A549 (cell line): ENCODE results near the gene PPM1J. TPM values are rescaled to one million over a fixed set of nuclear protein-coding genes. Genes with fewer than 3 reads are reported as not detected.

Source experiments
- ATAC-seq, 2 experiments: fragments of 200-7000 bp in 1 of 2; fragments of >200 bp in 1 of 2; cut with Nextera tagmentation in 1 of 2; cut with Tn5 transposase in 1 of 2; 3 replicates each; pipeline versions ENCODE4 v1.8.0 to v1.9.1; 2018 to 2020; ENCODE audit warnings: mild to moderate bottlenecking in 1 of 2, moderate library complexity in 1 of 2
- CTCF ChIA-PET: fragments of 300-600 bp; sonication (Branson Sonifier 250); formaldehyde crosslinking; extraction: SDS; loops from one replicate; lab custom pipeline; 2021; ENCODE audit warnings: antibody characterized with exemption, inconsistent platforms; lab: Yijun Ruan, JAX
- POLR2A ChIA-PET: fragments of 350-600 bp; formaldehyde crosslinking; extraction: SDS; loops from one replicate; lab custom pipeline; 2021; ENCODE audit warnings: antibody characterized with exemption, inconsistent platforms; lab: Yijun Ruan, JAX
- DNase-seq, 2 experiments: peaks; one replicate each; pipeline versions ENCODE4 v3.0.0 to v3.0.0-alpha.2; 2011 to 2016; ENCODE audit warnings: low read depth in 1 of 2, low spot score in 1 of 2
- FAIRE-seq: peaks from 2 replicates; lab custom pipeline; 2011; peaks lifted over from hg19 to GRCh38; lab: Jason Lieb, UNC
- H3K27ac ChIP-seq, 2 experiments: fragments of >200 bp; sonication (Bioruptor Twin); formaldehyde crosslinking; 3 replicates each; pipeline ENCODE4 v1.5.1; 2016 to 2017
- H3K4me1 ChIP-seq: fragments of >200 bp; sonication (Bioruptor Twin); formaldehyde crosslinking; 3 replicates; pipeline ENCODE4 v1.6.1; 2016
- H3K4me2 ChIP-seq: fragments of >200 bp; sonication (Bioruptor Twin); formaldehyde crosslinking; 3 replicates; pipeline ENCODE4 v1.6.1; 2016
- H3K4me3 ChIP-seq: fragments of >200 bp; sonication (Bioruptor Twin); formaldehyde crosslinking; 3 replicates; pipeline ENCODE4 v1.5.1; 2016
- H3K9me3 ChIP-seq: fragments of >200 bp; sonication (Bioruptor Twin); formaldehyde crosslinking; 3 replicates; pipeline ENCODE4 v1.6.1; 2016
- CTCF ChIP-seq: fragments of >200 bp; sonication (Bioruptor Twin); formaldehyde crosslinking; IDR thresholded peaks from 3 replicates; pipeline ENCODE4 v1.5.1; 2016
- EHF ChIP-seq: fragments of 250-450 bp; sonication (Bioruptor Pico); IDR thresholded peaks from 2 replicates; pipeline ENCODE4 v1.5.0; 2020; ENCODE audit warnings: mild to moderate bottlenecking
- FOSL2 ChIP-seq, 2 experiments: fragments of 450-650 bp in 1 of 2; fragments of >200 bp in 1 of 2; sonication (Bioruptor Twin) in 1 of 2; formaldehyde crosslinking; IDR thresholded peaks; 2 replicates each; pipeline versions ENCODE4 v1.5.0 to v1.6.1; 2016 to 2020; ENCODE audit warnings: mild to moderate bottlenecking in 1 of 2, moderate library complexity in 1 of 2
- HMGXB4 ChIP-seq: fragments of 250-450 bp; sonication (Bioruptor Pico); IDR thresholded peaks from 2 replicates; pipeline ENCODE4 v1.5.0; 2021; ENCODE audit warnings: mild to moderate bottlenecking, moderate library complexity, borderline replicate concordance
- MAFK ChIP-seq: fragments of 450-650 bp; IDR thresholded peaks from 2 replicates; pipeline ENCODE4 v1.6.1; 2014; ENCODE audit not compliant: partially characterized antibody
- POLR2A ChIP-seq: IDR thresholded peaks from 2 replicates; pipeline ENCODE4 v1.6.1; 2012; ENCODE audit warnings: mild to moderate bottlenecking, low read length
- POLR2AphosphoS2 ChIP-seq: conservative IDR thresholded peaks from 2 replicates; pipeline ENCODE4 v1.6.1; 2012; ENCODE audit warnings: low read length, improper control_type of control experiment, inconsistent platforms
- RAD21 ChIP-seq, 2 experiments: fragments of >200 bp in 1 of 2; sonication (Bioruptor Twin) in 1 of 2; formaldehyde crosslinking in 1 of 2; IDR thresholded peaks in 1 of 2; conservative IDR thresholded peaks in 1 of 2; 2 replicates in 1 of 2; 3 replicates in 1 of 2; pipeline ENCODE4 v1.6.1; 2012 to 2018; ENCODE audit warnings: inconsistent platforms in 1 of 2
- SMC3 ChIP-seq: fragments of >200 bp; sonication (Bioruptor Twin); formaldehyde crosslinking; IDR thresholded peaks from 3 replicates; pipeline ENCODE4 v1.6.1; 2018; ENCODE audit warnings: inconsistent platforms
- TP53 ChIP-seq: fragments of 250-450 bp; sonication (Bioruptor Pico); IDR thresholded peaks from 2 replicates; pipeline ENCODE4 v1.5.0; 2021; ENCODE audit warnings: mild to moderate bottlenecking, moderate library complexity
- ZC3H11A ChIP-seq: fragments of 450-650 bp; IDR thresholded peaks from 2 replicates; pipeline ENCODE4 v1.6.1; 2014; ENCODE audit warnings: antibody characterized with exemption, mild to moderate bottlenecking
- ZNF302 ChIP-seq: fragments of 250-450 bp; sonication (Bioruptor Pico); IDR thresholded peaks from 2 replicates; pipeline ENCODE4 v1.9.0; 2021; ENCODE audit warnings: inconsistent platforms, mild to moderate bottlenecking, moderate library complexity
- WGBS: methylation state at CpG from one replicate; pipeline ENCODE4 v1.1.6; 2017; ENCODE audit errors: missing lambda C conversion rate; 5-methylcytosine and 5-hydroxymethylcytosine counted together
- polyA plus RNA-seq, 4 experiments: library from polyadenylated mRNA; depleted of rRNA in 3 of 4; stranded (reverse); fragments of >200 nt; fragmentation: RNase III in 1 of 4; extraction: RNeasy Plus Mini Kit Qiagen cat#74134 plus additional on column Dnase treatment in 1 of 4; gene quantifications; 2 replicates in 3 of 4; 3 replicates in 1 of 4; pipeline ENCODE4 v1.2.3, GENCODE V29; 2011 to 2017
- TF ChIP-seq, protein P1 (sequence below): fragments of 200-600 bp; sonication (generic); IDR thresholded peaks from 2 replicates; pipeline ENCODE4 v1.6.1; 2016; ENCODE audit warnings: antibody characterized with exemption, mild to moderate bottlenecking, moderate library complexity
- TF ChIP-seq, protein P2 (sequence below): fragments of 250-450 bp; sonication (Bioruptor Pico); IDR thresholded peaks from 2 replicates; pipeline ENCODE4 v1.5.0; 2020; ENCODE audit warnings: low read depth, mild to moderate bottlenecking, moderate library complexity

PPM1J gene
- polyA plus RNA-seq, 2 of the 4 experiments (the other 2 are of a cell fraction) = 0.32 to 0.62 TPM

GRCh38 chr1:112719706-112720105 lies 4.6 kb upstream of the PPM1J start:
- ATAC-seq (no peak), FAIRE-seq (no peak), DNase-seq (no peak)
- POLR2A ChIA-PET = no interaction called here
- no peak overlapping the region for H3K27ac ChIP-seq
- no peak overlapping the region for H3K4me2 ChIP-seq
- CTCF ChIA-PET = interaction anchor here (0.9 to 18.0 kb wide), 9 partner anchors 8 to 323 kb away, joined by 3 to 576 read pairs (median 14); no protein-coding TSS in a partner anchor
- no peak for TF ChIP-seq TP53 (CRISPR knock-in tag)
- TF ChIP-seq POLR2AphosphoS2 = no peak
- no peak for TF ChIP-seq FOSL2 (IDR thresholded peaks at IDR 0.05)
- no peak for TF ChIP-seq FOSL2 (CRISPR knock-in tag; IDR thresholded peaks at IDR 0.05)
- TF ChIP-seq MAFK = no peak
- TF ChIP-seq ZC3H11A = no peak
- TF ChIP-seq EHF (CRISPR knock-in tag) = no peak
- no peaks in the 10 kb centered on the region for H3K9me3 ChIP-seq
- H3K4me1 ChIP-seq = no peaks in the 10 kb centered on the region
- WGBS = 51% methylated on average over 2 of the region's 2 CpGs
- no peak overlapping the region for H3K4me3 ChIP-seq

GRCh38 chr1:112718691-112719418 lies 3.7 kb upstream of the PPM1J start:
- DNase-seq (peak; percentile 51 to 71), ATAC-seq (peak; percentile 45 to 68; a peak in 5 of 6 replicates), FAIRE-seq (no peak)
- Histone ChIP-seq H3K4me2 (peak overlapping the region; percentile 89), H3K9me3 (no peaks in the 10 kb centered on the region), H3K4me3 (peak overlapping the region; percentile 45), H3K4me1 (peaks cover 4% of the 10 kb centered on the region; the same call in 2 of the 3 replicates), H3K27ac (peak overlapping the region in 1 of 2 experiments; percentile 78; a peak in 2 of 6 replicates)
- ChIA-PET POLR2A (no interaction called here), CTCF (interaction anchor here (0.6 to 18.0 kb wide), 31 partner anchors 9 to 354 kb away, joined by 3 to 576 read pairs (median 3); no protein-coding TSS in a partner anchor)
- TF ChIP-seq, protein P1, sequence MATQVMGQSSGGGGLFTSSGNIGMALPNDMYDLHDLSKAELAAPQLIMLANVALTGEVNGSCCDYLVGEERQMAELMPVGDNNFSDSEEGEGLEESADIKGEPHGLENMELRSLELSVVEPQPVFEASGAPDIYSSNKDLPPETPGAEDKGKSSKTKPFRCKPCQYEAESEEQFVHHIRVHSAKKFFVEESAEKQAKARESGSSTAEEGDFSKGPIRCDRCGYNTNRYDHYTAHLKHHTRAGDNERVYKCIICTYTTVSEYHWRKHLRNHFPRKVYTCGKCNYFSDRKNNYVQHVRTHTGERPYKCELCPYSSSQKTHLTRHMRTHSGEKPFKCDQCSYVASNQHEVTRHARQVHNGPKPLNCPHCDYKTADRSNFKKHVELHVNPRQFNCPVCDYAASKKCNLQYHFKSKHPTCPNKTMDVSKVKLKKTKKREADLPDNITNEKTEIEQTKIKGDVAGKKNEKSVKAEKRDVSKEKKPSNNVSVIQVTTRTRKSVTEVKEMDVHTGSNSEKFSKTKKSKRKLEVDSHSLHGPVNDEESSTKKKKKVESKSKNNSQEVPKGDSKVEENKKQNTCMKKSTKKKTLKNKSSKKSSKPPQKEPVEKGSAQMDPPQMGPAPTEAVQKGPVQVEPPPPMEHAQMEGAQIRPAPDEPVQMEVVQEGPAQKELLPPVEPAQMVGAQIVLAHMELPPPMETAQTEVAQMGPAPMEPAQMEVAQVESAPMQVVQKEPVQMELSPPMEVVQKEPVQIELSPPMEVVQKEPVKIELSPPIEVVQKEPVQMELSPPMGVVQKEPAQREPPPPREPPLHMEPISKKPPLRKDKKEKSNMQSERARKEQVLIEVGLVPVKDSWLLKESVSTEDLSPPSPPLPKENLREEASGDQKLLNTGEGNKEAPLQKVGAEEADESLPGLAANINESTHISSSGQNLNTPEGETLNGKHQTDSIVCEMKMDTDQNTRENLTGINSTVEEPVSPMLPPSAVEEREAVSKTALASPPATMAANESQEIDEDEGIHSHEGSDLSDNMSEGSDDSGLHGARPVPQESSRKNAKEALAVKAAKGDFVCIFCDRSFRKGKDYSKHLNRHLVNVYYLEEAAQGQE = no peak
- TF ChIP-seq ZNF302 (CRISPR knock-in tag) (no peak), RAD21 (conservative IDR thresholded peaks at IDR 0.05 in 1 of 2, IDR thresholded peaks at IDR 0.05 in 1 of 2) (peak; percentile 49 to 56), SMC3 (peak; percentile 74), CTCF (peak; percentile 70), FOSL2 (IDR thresholded peaks at IDR 0.05) (no peak), FOSL2 (CRISPR knock-in tag; IDR thresholded peaks at IDR 0.05) (no peak), HMGXB4 (no peak), POLR2A (no peak)
- TF ChIP-seq, protein P2, sequence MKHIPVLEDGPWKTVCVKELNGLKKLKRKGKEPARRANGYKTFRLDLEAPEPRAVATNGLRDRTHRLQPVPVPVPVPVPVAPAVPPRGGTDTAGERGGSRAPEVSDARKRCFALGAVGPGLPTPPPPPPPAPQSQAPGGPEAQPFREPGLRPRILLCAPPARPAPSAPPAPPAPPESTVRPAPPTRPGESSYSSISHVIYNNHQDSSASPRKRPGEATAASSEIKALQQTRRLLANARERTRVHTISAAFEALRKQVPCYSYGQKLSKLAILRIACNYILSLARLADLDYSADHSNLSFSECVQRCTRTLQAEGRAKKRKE (CRISPR knock-in tag) = no peak
- WGBS = 39% methylated on average over 8 of the region's 44 CpGs
